ENCODE measurements around the gene PRR13. TPM values are rescaled to one million over a fixed set of nuclear protein-coding genes. Genes with fewer than 3 reads are reported as not detected.
"Not testable (repeated sequence)": the region's sequence is repeated elsewhere in the genome, so short reads cannot be mapped to it uniquely, and the experiment has no call there.

Gene PRR13
- total RNA-seq, 3 donors from 2014 or later = 57.1 to 65.1 (median 61.0) TPM

GRCh38 chr12:53428741-53429140, 12.8 kb upstream of the PRR13 start:
- intact Hi-C loops (cut with DNase I; ENCODE audit: low total_unique reads) = no loop called here
- no peak for DNase-seq (ENCODE audit: low spot score in 2 of 2)

GRCh38 chr12:53430116-53430515, 11.4 kb upstream of the PRR13 start:
- TF ChIP-seq POLR2AphosphoS5 (IDR thresholded peaks at IDR 0.05) (no peak), CTCF (IDR thresholded peaks at IDR 0.05) (no peak), POLR2A (IDR thresholded peaks at IDR 0.05) (no peak)
- intact Hi-C loops (cut with DNase I; ENCODE audit: low total_unique reads) = loop anchor here (5.0 kb wide), 1 partner anchor 883 kb away; no protein-coding TSS in a partner anchor

More at GRCh38 chr12:53428741-53429140, 12.8 kb upstream of the PRR13 start:
- TF ChIP-seq POLR2AphosphoS5 (IDR thresholded peaks at IDR 0.05) = no peak
- no peak for TF ChIP-seq CTCF (IDR thresholded peaks at IDR 0.05)
- no peak for TF ChIP-seq POLR2A (IDR thresholded peaks at IDR 0.05)
- no peaks in the 10 kb centered on the region for H3K36me3 ChIP-seq
- no peak overlapping the region for H3K4me3 ChIP-seq
- no peak overlapping the region for H3K27ac ChIP-seq
- no peaks in the 10 kb centered on the region for H3K9me3 ChIP-seq
- H3K27me3 ChIP-seq = no peaks in the 10 kb centered on the region
- H3K4me1 ChIP-seq = no peaks in the 10 kb centered on the region

GRCh38 chr12:53431187-53431586, 10.3 kb upstream of the PRR13 start:
- intact Hi-C loops (cut with DNase I; ENCODE audit: low total_unique reads) = loop anchor here (5.0 kb wide), 1 partner anchor 884 kb away; no protein-coding TSS in a partner anchor
- Histone ChIP-seq H3K4me1 (no peaks in the 10 kb centered on the region), H3K4me3 (no peak overlapping the region), H3K27me3 (no peaks in the 10 kb centered on the region), H3K9me3 (no peaks in the 10 kb centered on the region), H3K27ac (no peak overlapping the region), H3K36me3 (no peaks in the 10 kb centered on the region)
- TF ChIP-seq POLR2AphosphoS5 (IDR thresholded peaks at IDR 0.05) (no peak), POLR2A (IDR thresholded peaks at IDR 0.05) (no peak), CTCF (IDR thresholded peaks at IDR 0.05) (no peak)
- DNase-seq (ENCODE audit: low spot score in 2 of 2) = no peak

More at GRCh38 chr12:53430116-53430515, 11.4 kb upstream of the PRR13 start:
- Histone ChIP-seq H3K9me3 (no peaks in the 10 kb centered on the region), H3K4me3 (no peak overlapping the region), H3K27ac (no peak overlapping the region), H3K27me3 (no peaks in the 10 kb centered on the region), H3K4me1 (no peaks in the 10 kb centered on the region), H3K36me3 (no peaks in the 10 kb centered on the region)
- no peak for DNase-seq (ENCODE audit: low spot score in 2 of 2)

- intact Hi-C loops (cut with DNase I; ENCODE audit: low total_unique reads); DNase-seq (ENCODE audit: low spot score in 2 of 2); H3K4me3 ChIP-seq; H3K27ac ChIP-seq; H3K36me3 ChIP-seq; H3K9me3 ChIP-seq; H3K27me3 ChIP-seq; H3K4me1 ChIP-seq: not testable (repeated sequence)
Measured at GRCh38 chr12:53435326-53435725, 6.2 kb upstream of the PRR13 start.

- intact Hi-C loops (cut with DNase I; ENCODE audit: low total_unique reads); DNase-seq (ENCODE audit: low spot score in 2 of 2); H3K27ac ChIP-seq; H3K9me3 ChIP-seq; H3K27me3 ChIP-seq; H3K4me1 ChIP-seq; H3K4me3 ChIP-seq; H3K36me3 ChIP-seq: not testable (repeated sequence)
Measured at GRCh38 chr12:53439582-53439981, 2.0 kb upstream of the PRR13 start.

GRCh38 chr12:53443955-53444354, 2.4 kb downstream of the PRR13 start:
- H3K4me3 ChIP-seq = no peak overlapping the region
- no peak overlapping the region for H3K27ac ChIP-seq
- H3K27me3 ChIP-seq = no peaks in the 10 kb centered on the region
- peaks cover 0 to 14% of the 10 kb centered on the region in 2 donors for H3K4me1 ChIP-seq
- no peaks in the 10 kb centered on the region for H3K9me3 ChIP-seq
- TF ChIP-seq POLR2AphosphoS5 (IDR thresholded peaks at IDR 0.05) (no peak), POLR2A (IDR thresholded peaks at IDR 0.05) (no peak), CTCF (IDR thresholded peaks at IDR 0.05) (no peak)
- no peak for DNase-seq (ENCODE audit: low spot score in 2 of 2)
- intact Hi-C loops (cut with DNase I; ENCODE audit: low total_unique reads) = no loop called here
- peaks cover 6% of the 10 kb centered on the region for H3K36me3 ChIP-seq

- intact Hi-C loops (cut with DNase I; ENCODE audit: low total_unique reads) = not testable (repeated sequence)
Measured at GRCh38 chr12:53444593-53445325, 3.2 kb downstream of the PRR13 start.

More at GRCh38 chr12:53444593-53445325, 3.2 kb downstream of the PRR13 start:
- H3K27ac ChIP-seq; DNase-seq (ENCODE audit: low spot score in 2 of 2); H3K9me3 ChIP-seq; H3K4me3 ChIP-seq; H3K27me3 ChIP-seq; H3K36me3 ChIP-seq: not testable (repeated sequence)
- peaks cover 0 to 14% of the 10 kb centered on the region in 2 donors for H3K4me1 ChIP-seq
